HG02943 (cell line): ENCODE measurements around the gene PSME3IP1.

Experiments
- ATAC-seq: cut with Tn5 transposase; IDR thresholded peaks from one replicate; pipeline ENCODE4 v1.9.1; 2021; ENCODE audit warnings: mild to moderate bottlenecking, low read depth, moderate library complexity; ENCODE audit not compliant: unreplicated experiment

The PSME3IP1 gene

DNA sequence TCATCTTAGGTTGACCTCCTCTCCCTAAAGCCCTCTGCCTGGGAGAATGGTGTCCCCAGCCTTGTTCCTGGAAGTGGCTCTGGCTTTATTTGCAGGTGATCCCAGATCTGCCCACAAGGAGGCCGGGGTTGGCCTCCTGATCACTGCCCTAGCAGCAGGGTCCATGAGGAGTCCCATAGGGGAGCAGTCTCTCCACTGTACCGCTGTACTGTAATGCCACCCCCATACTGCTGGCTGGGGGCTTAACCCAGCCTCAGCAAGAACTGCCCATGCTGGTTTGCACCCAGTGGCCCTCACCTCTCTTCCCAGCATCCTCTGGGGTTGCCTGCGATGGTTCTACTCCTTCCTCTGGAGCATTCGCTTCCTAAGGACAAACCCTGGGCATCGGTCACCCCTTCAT lies 39.1 kb downstream of the PSME3IP1 start:
- no peak for ATAC-seq

DNA sequence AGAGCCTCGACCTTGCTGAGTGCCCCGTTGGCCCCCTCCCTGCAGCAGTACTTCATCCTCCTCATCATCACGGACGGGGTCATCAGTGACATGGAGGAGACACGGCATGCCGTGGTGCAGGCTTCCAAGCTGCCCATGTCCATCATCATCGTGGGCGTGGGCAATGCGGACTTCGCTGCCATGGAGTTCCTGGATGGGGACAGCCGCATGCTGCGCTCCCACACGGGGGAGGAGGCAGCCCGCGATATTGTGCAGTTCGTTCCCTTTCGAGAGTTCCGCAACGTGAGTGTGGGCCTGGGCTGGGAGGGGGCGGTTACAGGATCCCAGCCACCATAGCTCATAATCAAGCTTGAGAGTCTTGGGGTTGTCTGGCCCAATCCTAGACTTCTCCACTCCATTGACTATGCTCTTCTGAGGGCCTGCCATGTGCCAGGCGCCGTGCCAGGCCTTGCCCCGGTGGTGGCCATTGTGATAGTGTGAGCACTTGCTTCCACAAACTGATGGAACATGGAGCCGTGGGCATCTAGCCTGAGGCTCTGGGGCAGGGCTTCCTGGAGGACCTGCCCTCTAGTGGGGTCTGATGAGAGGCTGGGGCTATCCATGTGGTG lies 39.7 kb downstream of the PSME3IP1 start:
- no peak for ATAC-seq

DNA sequence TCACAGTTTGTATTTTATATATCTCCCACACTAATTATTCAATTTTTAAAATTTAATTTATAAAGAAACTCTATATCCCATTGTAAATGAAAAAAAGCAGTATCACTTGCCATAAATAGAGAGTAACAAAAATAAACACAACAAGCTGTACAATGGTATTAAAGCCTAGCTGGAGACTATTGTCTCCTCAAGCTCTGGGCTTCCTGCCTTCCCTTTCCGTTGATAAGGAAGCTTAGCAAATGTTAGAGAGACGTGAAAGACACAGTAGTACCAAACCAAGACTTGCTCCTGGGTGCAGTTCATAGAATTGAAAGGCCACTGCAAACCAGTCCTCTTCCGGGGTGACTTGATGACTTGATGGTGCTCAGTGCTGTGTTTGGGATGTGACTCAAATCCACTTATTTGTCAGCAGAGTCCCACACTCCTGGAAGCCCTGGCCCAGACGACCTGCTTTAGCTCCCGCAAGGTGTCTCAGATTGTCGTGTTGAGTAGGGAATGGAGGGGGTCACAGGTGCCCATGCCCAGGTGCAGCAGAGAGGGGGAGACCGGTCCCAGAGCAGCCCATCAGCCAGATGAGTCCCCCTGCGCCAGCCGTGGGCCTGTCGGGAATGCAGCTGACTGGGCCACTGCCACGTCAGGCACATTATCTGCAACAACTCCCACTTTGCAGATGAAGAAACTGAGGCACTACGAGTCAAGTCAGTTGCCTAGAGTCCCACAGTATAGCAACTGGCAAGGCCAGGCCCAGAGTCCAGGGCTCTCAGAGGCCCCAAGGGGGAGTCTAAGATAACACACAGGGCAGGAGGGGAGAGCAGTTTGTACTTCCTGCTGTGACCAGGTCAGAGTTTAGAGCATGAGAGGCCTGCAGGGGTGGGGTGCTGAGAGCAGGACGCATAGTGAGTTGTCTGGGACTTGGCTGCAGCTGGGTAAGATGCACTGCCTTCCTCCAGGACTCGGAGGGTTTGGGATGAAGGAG lies 40.5 kb downstream of the PSME3IP1 start:
- no peak for ATAC-seq

DNA sequence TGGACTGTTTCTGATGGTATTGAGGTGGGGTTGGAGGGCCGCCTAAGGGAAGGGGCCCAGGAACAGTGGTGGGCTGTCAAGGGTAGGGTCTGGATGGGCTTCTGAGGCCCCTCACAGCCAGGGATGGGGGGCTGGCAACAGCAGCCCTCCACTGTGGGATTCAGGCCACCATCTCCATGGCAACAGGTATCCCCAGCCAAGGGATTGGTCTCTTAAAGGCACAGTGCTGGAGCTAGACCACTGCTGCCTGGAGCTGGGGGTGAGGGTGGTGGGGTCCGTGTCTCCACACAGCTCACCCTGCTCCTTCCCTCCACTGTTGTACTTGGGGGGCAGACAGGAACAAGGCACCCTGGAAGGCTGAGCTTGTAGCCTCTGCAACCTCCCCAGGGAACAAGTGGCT lies 41.8 kb downstream of the PSME3IP1 start:
- ATAC-seq = no peak

DNA sequence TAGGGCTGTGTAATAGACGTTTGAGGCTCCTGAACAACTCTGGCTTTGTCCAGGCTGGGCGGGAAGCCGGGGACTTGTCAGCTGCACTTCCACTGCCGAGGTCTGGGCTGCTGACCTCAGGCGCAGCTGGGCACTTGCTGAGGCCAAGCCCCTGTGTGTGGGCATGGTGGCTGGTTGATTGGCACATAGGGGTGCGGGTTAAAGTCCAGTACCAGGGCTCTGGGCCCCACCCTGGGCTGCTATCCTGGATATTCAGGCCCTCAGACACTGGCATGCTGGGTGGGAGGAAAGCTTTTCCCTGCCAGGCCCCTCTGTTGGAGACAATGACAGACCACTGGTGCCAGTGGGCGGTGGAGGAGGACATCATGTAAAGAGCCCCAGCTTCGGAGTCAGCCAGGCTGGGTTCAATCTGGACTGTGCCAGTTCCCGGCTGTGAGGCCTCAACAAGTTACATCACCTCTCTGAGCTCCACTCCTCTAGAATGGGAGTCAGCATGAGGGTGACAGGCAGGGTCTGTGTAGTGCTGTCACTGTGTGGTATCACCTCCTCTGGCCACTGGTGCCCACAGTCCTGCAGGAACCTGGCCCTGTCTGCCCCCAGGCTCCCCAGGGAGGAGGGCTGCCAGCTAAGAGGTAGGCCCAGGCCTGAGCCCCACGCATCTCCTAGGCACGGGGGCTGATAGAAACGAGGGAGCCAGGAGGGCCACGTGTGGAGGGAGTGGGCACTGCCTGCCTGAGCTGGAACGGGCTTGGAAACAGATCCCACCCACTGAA lies 42.5 kb downstream of the PSME3IP1 start:
- ATAC-seq = no peak

DNA sequence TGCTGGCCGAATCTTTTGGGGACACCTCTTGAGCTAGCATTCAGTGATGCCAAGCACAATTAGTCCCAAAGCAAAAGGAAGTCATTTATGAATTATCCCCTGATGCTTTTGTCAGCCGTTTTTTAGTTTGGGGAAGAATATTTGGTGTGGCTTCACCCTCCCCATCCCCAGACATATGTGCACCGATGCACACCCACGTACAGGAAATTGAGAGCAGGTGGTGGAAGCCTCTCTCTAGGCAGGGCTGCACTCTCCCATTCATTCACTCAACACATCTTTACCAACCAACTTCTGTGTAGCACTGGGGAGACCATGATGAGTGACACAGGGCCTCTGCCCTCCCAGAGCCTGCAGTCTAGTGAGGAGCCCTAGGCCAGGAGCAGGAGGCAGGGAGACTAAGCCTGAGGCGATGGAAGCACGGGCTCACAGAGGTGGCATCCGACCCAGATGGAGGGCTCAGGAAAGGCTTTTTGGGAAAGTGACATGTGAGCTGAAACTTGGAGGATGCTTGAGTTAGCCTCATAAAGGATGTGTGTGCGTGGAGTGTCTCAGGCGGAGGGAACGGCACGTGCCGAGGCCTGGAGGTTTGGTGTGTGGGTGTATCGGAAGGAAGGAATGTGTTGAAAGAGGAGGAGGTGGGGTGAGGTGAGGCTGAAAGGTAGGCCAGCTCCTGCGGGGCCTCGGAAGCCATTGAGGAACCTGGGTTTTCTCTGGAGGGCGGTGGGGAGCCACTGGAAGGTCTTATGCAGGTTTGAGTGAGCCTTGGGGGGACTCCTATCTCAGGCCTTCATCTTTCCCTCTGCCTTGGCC lies 43.8 kb downstream of the PSME3IP1 start:
- ATAC-seq = no peak

DNA sequence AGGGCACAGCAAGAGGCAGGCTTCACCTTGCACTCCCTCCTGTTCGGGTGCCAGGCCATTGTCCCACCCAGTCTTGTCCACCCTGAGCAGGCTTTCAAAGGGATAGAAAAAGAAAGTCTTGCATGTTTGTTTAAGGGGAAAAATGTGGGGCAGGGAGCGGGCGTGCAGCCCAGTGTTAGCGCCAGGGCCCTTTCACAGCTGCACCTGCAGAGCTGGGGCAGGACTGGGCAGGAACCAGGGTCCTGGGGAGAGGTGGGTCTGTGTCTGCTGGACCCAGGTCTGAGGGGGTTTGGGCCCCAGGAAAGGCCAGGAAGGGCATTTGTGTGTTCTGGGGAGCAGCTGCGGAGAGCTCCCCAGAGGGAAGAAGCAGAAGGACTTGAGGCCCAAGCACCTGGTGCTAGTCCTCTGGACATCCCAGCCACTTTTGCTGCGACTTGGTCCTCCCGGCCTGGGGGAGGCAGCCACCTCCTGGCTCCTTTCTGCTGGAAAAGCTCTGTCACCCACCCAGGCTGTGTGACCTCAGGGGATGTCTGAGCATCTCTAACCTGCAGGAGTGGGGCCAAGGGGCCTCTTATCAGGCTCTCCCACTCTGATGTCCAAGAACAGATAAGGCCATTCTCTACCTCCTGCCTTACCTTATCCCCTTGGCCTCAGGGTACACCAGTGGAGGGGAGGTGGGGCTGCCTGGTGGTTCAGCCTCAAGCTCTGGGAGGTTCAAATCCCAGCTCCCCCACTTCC lies 44.7 kb downstream of the PSME3IP1 start:
- no peak for ATAC-seq

DNA sequence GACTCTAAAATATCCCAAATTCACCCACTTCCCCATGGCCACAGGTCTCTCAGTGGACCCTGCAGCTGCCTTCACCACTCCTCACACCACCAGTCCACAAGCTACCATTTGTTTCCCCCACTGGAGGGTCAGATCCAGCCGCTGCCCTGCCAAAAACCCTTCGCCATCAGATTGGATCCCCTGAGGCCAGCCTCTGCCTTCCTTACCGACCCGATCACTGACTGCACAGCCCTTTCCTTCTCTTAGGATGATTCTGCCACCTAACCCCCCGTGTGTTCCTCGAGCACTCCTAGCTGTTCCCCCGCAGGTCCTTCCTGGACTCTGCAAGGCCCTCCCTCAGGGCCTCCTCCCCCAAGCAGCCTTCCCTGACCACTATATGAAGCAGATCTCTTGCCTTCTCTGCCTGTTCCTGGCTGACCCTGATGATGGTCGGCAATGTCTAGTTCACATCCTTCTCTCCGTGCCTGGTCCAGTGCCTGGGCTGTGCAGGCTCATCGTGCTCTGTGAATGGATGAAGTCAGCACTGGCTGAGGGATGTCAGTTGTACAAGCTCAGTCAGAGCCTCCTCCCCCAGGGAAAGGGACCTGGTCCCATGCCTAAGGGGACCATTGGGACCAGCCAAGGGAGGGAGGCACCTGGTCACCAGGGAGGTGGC lies 47.4 kb downstream of the PSME3IP1 start:
- ATAC-seq = no peak

DNA sequence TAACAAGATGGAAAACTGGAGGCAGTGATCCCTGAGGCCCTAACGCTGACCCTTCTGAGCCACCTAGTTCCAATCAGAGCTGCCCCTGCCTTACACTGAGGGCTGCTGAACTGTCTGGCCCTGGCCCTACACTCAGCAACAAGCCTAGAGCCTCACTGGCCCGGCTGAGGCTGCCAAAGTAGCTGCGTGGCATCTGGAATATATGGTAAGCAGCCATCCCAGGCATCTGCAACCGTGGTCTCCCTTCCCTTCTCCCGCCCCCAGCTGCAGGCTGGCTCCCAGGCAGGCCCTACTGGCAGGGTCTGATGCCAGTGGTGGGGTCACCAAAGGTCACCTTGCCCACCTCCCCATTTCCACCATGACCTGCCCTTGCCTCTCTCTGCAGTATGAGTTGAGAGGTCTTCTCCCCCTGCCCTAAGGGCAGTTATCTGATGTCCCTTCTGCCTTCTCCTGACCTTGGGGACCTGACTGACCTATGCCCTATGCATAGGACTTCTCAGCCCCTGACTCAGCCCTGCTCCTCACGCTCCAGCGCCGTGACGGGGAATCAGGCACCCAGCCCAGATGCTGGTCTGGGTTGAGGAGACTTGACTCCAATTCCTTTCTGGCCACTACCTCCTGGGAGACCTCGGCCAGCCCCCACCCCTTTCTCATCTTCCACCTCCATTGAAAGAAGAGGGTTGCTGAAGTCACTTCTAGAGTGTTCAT lies 48.1 kb downstream of the PSME3IP1 start:
- no peak for ATAC-seq

DNA sequence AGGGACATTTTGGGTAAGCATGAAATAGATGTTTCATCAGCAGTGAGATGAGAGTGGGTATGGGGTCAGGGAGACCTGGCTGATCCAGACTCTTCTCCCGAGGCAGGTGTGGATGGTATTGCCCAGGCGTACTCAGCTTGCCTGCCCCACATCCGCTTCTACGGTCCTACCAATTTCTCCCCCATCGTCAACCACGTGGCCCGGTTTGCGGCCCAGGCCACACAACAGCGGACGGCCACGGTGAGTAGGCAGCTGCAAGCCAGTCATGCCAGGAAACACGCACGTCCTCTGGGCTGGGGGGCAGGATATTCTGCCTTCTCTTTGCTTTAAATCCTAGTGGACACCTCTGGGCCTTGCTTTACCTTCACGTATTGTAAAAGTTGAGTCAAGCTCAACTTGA lies 48.8 kb downstream of the PSME3IP1 start:
- ATAC-seq = no peak

DNA sequence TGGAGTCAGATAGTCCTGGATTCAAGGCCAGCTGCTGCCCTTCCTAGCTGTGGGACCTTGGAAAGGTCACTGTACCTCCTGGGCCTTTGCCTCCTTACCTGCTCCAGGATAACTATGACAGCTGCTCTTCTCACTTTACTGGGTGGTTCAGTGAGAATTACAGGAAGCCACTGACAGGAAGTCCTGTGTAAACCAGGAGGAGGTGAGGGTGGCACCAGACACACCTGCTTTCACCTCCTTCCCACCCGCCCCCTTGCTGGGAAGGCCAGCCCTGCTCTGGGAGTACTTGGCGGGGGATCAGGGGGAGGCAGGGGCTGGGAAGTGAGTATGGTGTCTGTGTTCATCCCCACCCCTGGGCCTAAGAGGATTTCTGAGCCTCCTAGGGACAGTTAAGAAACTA lies 50.9 kb downstream of the PSME3IP1 start:
- ATAC-seq = no peak

DNA sequence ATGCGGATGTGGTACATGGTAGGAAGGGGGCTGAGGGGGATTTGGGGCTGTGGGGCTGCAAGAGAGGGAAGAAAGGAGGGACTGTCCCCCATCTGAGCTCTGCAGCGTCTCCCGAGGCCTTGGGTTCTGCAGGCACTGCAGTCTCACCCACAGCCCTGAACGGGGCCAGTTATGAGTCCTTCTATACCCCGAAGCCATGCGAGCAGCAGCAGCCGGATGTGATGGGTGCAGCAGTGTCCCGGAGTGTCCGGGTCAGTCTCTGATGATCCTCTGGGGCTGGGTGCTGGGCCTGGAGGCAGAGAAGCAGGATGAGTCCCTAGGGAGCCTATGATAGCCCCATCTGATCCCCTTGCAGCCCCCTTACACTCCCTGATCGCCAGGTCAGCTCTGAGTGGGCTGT lies 52.0 kb downstream of the PSME3IP1 start:
- ATAC-seq = no peak

DNA sequence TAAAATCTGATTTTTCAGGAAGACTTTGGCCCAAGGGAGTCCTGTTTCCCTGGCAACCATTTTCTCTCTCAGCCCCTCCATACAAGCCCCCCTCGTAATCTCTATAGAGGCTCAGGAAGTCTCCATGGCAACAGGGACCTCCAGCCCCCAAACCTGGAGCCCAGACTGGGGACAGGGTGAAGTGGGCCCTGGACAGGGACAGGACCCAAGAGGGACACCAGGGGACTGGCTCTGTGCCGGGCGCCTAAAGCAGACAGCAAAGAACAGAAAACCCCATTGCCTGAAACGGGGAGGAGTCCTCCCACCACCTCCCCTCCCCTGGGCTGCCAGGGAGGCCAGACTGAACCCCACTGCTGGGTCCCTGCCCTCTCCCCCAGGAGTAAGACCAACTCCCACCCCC lies 52.8 kb downstream of the PSME3IP1 start:
- ATAC-seq = no peak

DNA sequence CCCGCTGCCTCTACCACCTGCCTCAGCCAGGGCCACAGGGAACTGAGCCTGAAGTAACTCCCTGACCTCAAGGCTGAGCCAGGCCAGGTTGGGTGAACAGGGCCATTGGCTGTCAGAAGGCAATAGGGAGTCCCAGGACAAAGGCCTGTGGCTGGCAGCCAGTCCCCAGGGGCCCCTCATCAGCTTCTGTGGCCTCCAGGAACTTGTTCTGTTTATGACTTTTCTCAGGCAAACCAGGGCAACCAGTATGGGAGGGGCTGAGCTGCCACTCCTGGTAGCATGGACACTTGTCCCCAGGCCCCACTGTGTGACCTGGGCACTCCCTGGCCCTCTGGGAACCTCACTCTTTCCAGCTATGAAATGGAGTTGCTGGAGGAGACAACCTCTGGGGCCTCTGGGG lies 53.4 kb downstream of the PSME3IP1 start:
- no peak for ATAC-seq

DNA sequence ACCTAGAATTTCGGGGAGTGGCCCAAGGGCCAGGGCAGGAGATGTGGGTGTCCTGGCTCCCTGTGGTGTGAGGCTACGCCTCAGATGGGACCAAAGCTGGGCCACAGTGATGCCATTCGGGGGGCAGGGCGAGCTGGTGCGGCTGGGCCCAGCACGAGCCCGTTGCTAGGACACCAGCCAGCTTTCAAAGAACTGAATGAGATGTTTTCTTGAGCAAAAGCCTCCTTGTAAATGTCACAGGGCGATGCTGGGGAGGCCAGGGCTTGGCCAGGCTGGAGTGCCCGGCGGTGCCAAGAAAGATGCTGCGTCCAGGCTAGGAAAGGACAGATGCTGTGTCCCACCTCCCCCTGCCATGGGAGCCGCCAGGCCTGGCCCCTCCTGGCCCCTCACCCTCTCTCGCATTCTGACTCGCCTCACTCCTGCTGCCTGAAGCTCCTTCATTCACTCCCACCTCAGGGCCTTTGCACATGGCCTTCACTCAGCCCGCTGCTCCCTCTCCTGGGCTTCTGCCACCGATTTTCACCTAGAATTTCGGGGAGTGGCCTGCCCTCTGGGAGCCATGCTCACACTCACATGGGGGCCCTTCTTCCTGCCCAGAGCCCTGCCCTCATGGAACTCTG lies 54.4 kb downstream of the PSME3IP1 start:
- ATAC-seq = no peak

DNA sequence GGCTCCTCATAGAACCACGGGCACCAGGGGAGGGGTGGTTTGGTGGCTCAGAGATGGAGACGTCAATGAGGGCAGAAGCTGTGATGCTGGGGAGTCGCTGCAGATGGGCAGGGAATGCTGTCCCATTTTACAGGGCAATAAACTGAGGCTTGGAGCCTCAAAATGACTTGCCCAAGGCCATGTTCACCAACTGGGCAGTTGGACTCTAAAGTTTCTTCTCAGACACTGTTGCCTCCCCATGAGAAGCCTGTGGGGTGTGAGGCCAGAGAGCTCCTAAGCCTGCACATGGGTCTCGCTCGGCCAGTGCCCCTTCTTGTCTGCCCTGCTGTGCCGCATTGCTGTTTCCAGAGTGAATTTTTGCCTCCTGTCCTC lies 54.9 kb downstream of the PSME3IP1 start:
- no peak for ATAC-seq

DNA sequence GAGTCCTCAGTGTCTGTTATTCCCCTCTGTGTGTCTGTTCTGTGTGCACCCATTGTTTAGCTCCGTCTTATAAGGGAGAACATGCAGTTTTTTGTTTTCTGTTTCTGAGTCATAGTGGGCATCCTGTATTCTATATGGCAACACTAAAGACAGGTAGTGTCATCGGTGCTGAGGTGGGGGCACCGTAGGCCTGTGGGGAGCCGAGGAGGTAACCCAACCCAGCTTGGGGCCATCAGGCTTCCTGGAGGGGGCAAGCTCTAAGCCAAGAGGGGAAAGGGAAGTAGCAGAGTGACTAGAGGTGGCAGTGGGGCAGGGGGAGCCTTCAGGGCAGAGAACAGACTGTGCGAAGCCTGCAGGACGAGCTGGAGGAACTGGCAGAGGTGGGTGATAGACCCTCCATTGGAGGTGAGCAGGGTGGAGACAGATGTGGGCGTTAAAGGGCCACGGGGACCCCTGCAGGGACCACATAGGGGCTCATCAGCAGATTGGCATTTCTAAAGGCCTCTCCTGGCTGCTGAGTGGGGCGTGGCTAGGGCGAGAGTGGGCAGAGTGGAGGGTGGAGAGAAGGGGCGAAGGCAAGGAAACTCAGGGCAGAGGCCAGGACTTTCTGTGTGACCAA lies 57.0 kb downstream of the PSME3IP1 start:
- no peak for ATAC-seq

DNA sequence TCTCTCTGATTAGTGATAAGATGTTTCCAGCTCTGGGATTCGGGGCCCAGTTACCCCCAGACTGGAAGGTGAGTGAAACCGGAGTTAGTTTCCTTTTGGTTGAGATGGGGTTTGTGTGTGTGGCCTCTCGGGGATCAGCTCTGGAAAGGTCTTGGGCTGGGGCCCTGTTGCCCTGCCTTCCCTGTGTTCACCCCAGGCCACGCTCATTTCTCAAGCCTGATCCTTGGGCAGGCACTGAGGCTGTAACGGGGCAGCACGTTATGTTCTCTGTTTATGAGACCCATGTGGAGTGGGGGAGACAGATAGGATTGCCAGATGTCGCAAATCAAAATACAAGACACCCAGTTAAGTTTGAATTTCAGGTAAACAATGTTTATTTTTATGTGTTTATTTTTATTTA lies 58.0 kb downstream of the PSME3IP1 start:
- no peak for ATAC-seq
